ENCODE data around the gene TTLL8.

GRCh38 chr22:50090412-50090714 is 32.3 kb upstream of the TTLL8 start:
- TF ChIP-seq CTCF (IDR thresholded peaks at IDR 0.05), result no peak
- TF ChIP-seq POLR2A (IDR thresholded peaks at IDR 0.05), result no peak
